Measurements from ENCODE around the gene ADGRF4.

The ADGRF4 gene

DNA sequence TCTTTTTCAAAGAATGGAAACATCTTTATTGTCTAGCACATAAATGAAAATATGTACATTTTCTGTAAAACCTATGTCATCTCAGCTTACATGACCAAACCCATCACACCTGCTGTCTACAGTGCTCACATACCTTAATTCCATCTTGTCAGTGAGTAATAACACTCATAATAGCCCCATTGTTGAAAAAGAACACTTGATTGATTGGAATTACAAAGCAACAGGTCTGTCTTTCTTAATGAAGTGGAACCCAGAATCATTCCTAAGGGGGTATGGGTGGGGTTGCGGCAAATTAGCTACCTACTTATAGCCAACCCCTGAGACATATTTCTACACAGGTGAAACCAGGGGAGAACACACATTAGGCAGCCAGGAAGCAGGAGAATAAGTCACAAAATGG, 20.2 kb downstream of the ADGRF4 start:
- TF ChIP-seq ZFX (IDR thresholded peaks at IDR 0.05; ENCODE audit: borderline replicate concordance): no peak
- TF ChIP-seq, protein P1, sequence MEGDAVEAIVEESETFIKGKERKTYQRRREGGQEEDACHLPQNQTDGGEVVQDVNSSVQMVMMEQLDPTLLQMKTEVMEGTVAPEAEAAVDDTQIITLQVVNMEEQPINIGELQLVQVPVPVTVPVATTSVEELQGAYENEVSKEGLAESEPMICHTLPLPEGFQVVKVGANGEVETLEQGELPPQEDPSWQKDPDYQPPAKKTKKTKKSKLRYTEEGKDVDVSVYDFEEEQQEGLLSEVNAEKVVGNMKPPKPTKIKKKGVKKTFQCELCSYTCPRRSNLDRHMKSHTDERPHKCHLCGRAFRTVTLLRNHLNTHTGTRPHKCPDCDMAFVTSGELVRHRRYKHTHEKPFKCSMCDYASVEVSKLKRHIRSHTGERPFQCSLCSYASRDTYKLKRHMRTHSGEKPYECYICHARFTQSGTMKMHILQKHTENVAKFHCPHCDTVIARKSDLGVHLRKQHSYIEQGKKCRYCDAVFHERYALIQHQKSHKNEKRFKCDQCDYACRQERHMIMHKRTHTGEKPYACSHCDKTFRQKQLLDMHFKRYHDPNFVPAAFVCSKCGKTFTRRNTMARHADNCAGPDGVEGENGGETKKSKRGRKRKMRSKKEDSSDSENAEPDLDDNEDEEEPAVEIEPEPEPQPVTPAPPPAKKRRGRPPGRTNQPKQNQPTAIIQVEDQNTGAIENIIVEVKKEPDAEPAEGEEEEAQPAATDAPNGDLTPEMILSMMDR (IDR thresholded peaks at IDR 0.05): no peak
- H3K27ac ChIP-seq: no peak overlapping the region

- H3K27ac ChIP-seq: no peak overlapping the region
- TF ChIP-seq, protein P1 (IDR thresholded peaks at IDR 0.05): no peak
- TF ChIP-seq ZFX (IDR thresholded peaks at IDR 0.05; ENCODE audit: borderline replicate concordance): no peak
These were observed 22.8 kb downstream of the ADGRF4 start for GRCh38 chr6:47721189-47721588.

GRCh38 chr6:47722194-47722593, 23.8 kb downstream of the ADGRF4 start:
- TF ChIP-seq ZFX (IDR thresholded peaks at IDR 0.05; ENCODE audit: borderline replicate concordance): no peak
- TF ChIP-seq, protein P1 (IDR thresholded peaks at IDR 0.05): no peak
- no peak overlapping the region for H3K27ac ChIP-seq

- H3K27ac ChIP-seq: no peak overlapping the region
- TF ChIP-seq, protein P1 (IDR thresholded peaks at IDR 0.05): no peak
- TF ChIP-seq ZFX (IDR thresholded peaks at IDR 0.05; ENCODE audit: borderline replicate concordance): no peak
These were observed 25.9 kb downstream of the ADGRF4 start for GRCh38 chr6:47724300-47724699.

GRCh38 chr6:47727391-47727790, 29.0 kb downstream of the ADGRF4 start:
- TF ChIP-seq ZFX (IDR thresholded peaks at IDR 0.05; ENCODE audit: borderline replicate concordance): no peak
- TF ChIP-seq, protein P1 (IDR thresholded peaks at IDR 0.05): no peak
- no peak overlapping the region for H3K27ac ChIP-seq

GRCh38 chr6:47729019-47729418, 30.6 kb downstream of the ADGRF4 start:
- no peak for TF ChIP-seq ZFX (IDR thresholded peaks at IDR 0.05; ENCODE audit: borderline replicate concordance)
- TF ChIP-seq, protein P1 (IDR thresholded peaks at IDR 0.05): no peak
- H3K27ac ChIP-seq: no peak overlapping the region

DNA sequence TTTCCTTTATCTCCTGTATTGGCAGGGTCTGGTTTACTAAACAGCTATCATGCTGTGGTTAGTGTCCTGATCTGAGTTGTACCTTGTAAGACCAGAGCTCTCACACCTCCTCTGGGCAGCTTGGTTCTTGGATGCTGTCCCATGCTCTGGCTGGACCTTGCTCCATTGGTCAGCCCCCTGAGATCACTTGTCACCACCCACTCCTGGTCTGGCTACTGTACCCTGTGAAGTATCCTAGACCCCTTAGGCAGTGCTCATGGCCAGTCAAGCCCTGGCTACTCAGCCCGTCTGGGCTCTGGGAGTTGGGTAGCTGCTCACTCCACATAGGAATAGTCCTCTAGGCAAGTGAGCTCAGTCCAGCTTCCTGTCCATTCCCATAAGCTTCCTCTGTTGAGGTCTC, 31.1 kb downstream of the ADGRF4 start:
- no peak overlapping the region for H3K27ac ChIP-seq
- TF ChIP-seq, protein P1 (IDR thresholded peaks at IDR 0.05): no peak
- no peak for TF ChIP-seq ZFX (IDR thresholded peaks at IDR 0.05; ENCODE audit: borderline replicate concordance)

All from 22Rv1 (cell line).